TTC549 (cell line): Measurements from ENCODE around the gene RTRAF.

Experiments used
- FAIRE-seq: peaks from 2 replicates; lab custom pipeline; 2012; peaks lifted over from hg19 to GRCh38; lab: Jason Lieb, UNC

RTRAF gene

DNA sequence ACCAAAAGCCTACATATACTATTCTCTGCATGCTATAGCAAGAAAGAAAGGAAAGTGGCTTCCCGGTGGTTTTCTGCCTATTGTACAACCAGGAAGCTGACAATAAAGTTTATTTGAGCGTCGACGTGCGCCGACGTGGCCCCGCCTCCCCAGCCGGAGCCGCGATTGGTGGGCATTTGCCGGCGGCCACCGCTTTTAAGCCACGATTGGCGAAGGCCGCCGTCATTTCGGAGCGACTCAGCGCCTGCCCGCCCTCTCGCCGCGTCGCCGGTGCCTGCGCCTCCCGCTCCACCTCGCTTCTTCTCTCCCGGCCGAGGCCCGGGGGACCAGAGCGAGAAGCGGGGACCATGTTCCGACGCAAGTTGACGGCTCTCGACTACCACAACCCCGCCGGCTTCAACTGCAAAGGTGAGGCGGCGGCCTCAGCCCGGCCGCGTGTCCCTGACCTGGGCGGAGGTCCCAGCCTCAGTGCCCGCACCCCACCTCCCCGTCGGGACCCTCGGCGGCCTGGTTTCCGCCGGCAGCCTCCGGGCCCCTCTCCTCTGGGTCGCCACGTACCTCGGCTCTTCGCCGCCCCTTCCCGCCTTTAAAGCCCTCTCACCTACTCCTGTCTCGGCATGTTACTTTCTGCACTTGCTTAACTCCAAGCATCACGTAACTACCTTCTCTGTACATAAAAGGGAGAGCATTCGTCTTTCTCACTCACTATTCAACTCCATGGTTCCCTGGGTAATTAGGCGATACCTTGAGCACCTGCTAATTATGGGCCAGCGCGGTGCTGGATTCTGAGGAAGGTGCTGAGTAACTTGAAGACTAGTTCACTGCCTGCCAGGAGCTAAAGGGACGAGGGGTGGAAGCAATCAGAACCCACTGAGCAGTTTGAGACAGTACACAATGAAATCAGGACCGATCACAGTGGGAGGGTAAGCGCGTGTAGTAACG lies at the start of gene RTRAF:
Gene RTRAF, plus strand, starts transcription at position 254 of the 942 bp plus-strand sequence. Its CDS starts 94 bp downstream, at position 348.
- FAIRE-seq = peak; percentile 75

DNA sequence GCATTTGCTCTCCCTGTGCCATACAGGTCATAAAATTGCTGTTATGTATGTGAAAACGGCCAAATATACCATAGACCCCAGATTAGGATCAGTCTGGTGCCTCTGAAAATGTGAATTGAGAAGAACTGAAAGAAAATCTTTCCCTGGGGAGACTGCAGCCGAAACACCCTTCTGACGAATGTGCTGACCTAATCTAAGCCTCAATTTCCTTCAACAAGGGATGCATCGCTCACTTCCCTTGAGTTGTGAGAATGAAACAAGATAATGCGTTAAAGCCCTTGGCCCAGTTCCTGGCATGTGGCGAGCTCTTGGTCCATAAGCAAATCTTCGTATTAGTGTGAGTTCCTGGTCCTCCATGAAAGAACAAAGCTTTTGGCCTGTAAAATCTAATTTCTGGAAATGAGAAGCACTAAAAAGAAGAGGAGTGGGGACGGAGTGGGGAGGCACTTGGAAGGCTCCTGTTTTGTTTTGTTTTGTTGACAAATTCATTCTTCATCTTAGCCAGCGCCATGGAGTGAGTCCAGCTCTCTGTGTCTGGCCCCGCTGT lies 49.5 kb upstream of the RTRAF start:
- no peak for FAIRE-seq

DNA sequence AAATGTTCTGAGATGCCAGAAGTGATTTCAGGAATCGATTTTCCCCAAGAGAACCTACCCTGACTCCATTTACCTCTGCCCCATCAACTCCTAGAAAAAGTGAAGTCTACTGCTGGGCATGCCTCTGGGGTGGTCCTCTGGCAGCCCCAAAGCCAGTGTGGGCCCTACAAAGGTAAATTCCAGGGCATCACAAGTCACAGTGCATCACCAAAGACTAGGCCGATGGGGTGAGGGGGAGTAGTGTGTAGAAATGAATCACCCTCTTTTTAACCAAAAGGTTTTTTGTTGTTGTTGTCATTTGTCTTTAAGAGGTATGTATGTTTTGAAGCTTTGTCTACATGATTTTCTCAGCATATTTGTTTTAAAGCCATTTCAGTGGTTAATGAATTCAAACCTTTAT lies 46.4 kb upstream of the RTRAF start:
- FAIRE-seq = no peak

DNA sequence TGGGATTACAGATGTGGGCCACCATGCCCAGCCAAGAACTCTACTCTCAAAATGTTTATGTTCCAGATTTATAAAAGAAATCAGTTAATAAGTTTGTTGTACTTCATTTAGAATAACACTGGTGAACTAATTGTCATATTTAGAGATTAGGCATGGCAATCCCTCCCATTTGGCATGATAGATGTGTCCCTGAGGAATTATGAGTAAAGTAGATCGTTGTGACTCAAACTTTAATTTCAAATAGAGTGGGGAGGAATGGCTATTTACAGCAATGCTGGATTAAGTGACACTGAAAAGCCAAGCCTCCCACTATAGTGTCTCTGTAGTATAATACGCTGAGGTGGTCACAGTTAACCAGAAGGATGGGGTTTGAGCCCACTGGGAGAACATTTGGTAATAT lies 39.3 kb upstream of the RTRAF start:
- FAIRE-seq = no peak

DNA sequence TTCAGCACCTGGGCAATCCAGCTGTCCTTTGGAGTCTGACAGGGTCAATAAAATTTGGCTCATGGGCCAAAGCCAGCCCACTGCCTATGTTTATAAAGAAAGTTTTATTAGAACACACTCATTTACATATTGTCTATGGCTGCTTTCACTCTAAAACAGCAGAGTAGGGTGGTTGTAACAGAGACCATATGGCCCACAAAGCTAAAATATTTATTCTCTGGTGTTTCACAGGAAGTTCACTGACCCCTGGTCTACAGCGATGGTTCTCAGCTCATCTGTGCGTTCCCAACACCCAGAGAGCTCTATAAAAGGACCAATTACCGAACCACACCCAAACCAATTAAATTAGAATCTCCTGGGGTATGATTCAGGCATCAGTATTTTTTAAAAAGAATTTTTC lies 37.7 kb upstream of the RTRAF start:
- no peak for FAIRE-seq

DNA sequence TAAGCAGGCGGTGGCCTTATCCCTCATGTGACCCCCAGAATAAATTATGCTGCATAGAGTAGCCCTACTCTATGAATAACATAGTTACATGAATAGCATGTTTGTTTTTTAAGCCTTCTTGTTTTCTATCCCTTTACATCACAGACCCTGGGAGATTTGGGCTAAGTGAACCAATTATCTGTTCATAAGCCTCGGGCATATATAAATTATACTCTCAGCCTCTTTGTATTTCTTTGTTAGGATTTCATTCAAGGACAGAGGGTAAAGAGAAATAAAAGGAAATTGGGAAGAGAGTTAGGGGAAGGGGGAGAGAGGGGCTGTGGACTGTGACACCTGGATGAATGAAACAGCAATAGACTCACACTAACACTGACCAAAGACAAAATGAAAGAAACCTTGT lies 35.3 kb upstream of the RTRAF start:
- FAIRE-seq = no peak

DNA sequence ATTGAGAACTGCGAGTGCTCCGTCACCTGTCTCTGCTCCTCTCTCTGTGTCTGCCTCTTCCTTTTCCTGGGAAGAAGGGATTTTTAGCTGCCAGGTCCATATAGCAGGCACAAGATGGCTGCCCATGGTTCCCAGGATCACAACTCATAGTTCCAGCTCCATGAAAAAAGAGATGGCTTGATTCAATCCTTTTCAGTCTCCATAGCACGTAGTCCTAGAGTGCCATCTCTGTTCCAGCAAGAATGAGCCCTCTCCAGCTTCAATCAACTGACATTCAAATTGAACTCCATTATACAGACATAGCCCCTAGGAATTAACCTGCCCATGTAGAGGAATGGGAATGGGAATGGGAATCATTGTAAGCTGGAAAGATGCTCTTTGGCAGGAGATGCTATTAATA lies 34.7 kb upstream of the RTRAF start:
- no peak for FAIRE-seq

DNA sequence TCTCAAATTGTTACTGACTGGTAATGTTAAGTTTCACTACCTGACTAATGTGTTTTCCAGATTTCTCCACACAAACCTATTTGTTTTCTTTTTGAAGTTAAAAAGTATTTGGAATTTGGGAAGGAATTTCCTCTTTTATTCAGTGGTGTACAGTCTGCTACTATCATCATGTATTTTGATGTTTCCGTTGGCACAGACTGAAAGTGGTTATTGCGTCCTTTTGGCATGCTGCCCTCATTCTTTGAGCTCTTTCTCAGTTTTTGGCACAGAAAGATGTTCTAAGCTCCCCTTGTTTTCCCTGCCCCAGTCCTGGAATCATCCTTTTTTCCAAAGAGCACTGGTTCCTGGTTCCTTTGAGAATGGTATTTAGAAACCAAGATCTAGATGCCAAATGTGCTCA lies 31.4 kb upstream of the RTRAF start:
- FAIRE-seq = no peak

DNA sequence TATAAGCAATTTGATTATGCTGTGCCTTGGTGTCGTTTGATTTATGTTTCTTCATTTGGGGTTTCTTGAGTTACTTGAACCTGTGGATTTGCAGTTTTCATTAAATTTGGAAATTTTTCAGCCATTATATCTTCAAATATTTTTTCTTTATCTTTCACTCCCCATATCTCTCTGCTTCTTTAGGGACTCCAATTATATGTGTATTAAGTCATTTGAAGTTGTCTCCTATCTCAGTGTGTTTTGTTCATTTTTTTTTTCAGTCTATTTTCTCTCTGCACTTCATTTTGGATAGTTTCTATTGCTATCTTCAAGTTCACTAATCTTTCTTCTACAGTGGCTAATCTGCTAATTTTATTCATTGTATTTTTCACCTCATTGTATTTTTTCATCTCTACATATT lies 29.4 kb upstream of the RTRAF start:
- FAIRE-seq = no peak

DNA sequence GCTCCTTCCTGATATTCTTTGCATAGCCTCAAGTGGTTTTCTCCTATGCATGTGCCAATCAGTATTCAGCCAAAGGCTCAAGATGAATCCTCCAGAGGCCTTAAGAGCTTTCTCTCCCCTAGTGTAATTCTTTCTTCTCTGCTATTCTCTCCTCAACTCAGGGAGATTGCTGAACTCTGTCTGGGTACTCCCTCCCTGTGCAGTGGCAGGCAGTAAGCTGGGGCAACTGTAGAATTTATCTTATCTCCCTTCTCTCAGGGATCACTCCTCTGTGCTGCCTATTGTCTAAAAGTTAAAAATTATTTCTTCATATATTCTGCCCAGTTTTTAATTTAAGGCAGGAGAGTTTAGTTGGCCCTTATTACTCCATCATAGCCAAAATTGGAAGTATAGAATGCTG lies 28.5 kb upstream of the RTRAF start:
- FAIRE-seq = no peak

DNA sequence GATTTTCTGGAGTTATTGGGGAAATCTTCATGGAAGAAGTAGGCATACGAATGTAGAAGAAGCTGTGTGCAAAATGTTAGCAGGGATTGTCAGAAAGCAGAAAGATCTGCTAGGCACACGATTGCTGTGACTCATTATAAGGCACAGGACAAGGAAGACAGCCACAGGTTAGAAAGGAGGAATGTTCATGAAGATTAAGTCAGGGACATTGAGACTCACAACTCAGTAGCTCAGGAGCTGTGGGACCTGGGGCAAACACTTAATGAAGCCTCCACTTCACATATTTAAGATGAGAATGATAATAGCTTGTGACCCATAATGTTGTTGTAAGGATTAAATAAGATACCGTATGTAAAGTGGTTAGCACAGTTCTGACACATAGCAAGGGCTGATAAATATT lies 26.6 kb upstream of the RTRAF start:
- no peak for FAIRE-seq

DNA sequence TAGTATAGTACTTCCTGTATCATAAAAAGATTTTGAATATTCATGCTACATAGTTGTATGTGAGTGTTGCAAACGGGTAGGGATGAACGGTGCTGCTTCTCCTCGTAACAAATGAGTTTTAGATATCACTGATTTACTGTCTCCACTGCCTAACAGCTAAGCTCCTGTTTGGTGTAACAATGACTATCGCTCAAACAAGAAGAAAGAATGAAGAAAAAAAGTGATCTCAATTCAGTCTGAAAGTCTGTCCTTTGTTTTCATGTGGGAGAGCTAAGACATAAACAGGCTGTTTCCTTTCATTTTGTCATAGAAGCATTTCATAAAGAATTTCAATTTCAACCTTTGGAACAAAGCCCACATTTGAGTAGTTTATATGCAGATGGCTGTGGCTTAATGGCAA lies 26.1 kb upstream of the RTRAF start:
- no peak for FAIRE-seq

DNA sequence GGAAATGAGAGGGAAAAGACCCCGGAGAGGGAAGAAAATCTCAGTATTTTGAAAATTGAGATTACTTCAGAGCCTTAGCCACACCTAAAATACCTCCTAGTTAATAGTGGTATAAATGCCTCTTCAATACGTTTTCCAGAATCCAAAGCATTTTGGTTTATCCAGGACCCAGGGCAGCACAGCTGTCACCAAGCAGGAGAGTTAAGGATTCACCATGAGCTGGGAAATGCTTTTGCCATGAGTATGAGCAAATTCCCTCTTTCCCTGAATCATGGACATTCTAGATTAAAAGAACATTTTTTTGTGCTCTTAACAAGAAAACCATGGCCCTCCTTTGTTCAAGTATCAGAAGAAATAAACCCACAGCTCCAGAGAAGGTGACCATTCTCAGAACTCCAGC lies 21.8 kb upstream of the RTRAF start:
- no peak for FAIRE-seq

DNA sequence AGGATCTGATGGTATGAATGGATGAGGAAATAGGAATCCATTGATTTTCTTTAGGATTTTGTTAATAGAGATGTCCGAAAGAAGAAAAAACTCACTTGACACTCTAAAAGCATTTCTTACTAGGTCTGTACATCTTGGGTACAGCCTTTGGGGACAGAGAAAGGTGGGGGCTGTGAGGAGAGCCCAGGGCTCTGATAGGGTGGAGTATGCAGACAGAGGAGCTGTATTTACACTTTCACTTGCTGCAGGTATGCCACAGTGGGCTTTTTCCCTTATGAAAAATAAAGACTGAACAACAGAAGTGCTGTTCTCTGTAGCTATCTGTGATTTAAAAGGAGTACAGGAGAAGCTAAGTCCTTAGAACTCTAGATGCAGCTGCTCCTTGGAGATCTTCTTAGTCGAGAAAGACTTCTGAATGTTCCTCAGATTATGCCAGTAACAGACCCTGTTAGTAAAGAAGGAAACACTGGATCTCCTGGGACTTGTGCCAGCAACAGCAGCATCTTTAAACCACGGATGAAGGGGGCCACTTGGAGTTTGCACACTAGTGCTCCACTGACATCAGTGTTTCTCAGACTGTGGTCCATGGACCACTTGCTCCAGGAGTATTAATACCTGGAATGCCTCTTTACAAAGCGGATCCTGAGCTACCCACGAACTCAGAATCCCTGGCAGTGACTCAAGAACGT lies 19.4 kb upstream of the RTRAF start:
- no peak for FAIRE-seq

DNA sequence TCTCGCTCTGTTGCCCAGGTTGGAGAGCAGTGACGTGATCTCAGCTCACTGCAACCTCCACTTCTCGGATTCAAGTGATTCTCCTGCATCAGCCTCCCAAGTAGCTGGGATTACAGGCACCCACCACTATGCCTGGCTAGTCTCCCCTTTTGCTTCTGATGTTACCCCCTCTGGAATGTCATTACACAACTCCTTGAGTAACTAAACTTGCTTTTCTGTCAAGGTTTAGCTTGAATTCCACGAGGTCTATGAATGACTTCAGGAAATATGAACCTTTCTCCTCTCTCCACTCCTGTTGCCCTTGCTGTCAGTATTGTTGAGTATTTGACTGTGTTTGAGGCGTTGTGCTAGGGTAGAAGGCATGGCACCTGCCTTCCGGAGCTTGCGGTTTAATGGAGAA lies 16.8 kb upstream of the RTRAF start:
- no peak for FAIRE-seq

DNA sequence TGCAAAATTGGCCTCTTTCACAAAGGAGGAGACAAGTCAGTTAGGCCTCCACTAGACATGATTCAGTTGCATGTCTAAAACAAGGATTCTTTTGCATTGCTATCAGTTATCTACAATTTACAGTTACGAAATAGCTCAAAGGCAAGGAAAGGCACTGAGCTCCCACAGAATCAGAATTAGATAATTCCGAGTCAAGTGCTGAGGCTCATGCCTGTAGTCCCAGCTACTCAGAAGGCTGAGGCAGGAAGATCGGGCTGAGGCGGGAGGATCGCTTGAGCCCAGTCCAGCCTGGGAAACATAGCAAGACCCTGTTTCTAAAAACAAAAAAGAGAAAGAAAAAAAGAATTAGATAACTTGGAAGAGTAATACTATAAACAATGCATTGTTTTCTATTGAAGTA lies 12.3 kb upstream of the RTRAF start:
- no peak for FAIRE-seq

DNA sequence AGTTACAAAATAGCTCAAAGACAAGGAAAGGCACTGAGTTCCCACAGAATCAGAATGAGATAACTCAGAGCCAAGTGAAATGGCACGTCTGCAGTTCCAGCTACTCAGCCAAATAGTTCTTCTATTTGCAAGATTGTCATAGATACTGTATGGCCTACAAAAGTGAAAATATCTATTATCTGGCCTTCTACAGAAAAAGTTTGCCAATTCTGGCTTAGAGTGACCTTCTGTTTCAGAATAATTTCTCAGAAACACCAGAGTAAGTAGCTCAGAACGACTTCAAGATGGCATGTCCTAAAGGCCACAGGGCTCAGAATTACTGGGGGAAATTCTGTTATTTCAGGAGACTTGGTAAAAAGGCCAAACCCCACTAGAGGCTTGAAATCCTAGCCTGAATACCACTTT lies 10.7 kb upstream of the RTRAF start:
- no peak for FAIRE-seq

DNA sequence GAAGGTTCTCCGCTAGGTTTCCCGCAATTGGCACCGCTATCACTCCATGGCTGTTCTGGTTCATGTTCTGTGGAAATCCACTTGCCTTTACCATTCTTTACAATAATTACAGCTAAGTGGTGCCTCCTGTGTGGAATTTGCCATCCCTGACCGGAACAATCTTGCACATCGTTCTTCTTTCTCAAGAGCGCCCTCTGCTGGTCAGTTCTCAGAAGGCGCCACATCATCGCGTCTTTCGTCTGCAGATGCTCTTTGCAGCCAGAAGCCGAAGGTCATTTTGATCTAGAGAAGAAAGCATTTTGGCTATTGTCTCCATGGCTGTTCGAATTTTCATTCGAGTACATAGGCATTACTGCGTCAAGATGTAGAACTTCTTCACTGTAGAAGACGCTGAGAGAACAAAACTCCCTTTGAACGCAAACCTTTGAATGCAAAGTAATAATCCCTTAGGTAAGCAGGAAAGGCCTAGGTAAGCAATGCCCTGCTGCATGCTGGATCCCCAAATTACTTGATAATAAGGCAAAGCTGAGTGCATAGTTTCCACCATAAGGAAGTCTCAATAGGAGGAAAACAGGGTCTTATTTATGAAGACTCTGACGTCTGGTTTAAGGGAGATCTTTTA lies 10.1 kb upstream of the RTRAF start:
- peak; percentile 78 for FAIRE-seq

DNA sequence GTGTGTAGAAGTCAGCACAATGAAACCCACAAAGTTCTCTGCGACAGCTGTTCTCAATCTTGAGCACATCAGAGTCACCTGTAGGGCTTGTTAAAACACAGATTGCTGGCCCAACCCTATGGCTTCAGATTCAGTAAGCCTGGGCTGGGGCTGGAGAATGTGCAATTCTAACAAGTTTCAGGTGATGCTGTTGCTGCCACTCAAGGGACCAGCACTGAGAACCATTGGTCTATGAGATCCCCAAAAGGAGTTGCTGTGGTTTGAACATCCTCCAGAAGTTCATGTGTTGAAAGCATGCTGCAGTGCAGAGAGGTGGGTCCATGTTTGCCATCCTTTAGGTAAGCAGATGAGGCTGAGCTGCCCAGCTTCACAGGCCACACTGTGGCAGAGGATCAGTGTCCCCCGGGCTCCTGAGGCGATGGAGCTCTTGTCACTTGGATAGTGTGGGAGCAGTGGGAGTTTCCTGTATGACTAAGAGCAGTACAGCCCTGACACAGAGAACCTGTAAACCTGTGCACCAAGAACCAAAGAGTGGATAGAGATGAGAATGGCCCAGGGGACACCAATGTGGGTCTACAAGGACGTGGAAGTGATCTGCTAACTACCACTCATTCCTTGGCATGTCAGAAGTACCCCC lies 8.0 kb upstream of the RTRAF start:
- FAIRE-seq = no peak

DNA sequence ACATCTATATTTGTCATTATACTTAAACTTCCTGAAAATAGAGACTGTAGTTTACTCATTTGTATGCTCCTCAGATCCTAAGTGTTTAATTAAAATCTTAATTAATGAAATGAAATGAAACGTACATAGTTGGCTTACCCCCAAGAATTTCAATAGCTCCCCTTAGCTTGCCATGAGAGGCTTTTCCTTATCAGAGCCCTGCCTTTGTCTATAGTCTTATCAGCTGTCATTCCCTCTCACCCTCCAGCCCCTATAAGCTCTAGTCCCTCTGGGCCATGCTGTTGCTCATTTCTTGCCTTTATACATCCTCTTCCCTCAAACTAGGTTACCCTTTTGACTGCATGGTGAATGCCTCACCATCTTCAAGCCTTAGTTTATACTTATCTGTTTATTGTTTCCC lies 1.1 kb upstream of the RTRAF start:
- no peak for FAIRE-seq

DNA sequence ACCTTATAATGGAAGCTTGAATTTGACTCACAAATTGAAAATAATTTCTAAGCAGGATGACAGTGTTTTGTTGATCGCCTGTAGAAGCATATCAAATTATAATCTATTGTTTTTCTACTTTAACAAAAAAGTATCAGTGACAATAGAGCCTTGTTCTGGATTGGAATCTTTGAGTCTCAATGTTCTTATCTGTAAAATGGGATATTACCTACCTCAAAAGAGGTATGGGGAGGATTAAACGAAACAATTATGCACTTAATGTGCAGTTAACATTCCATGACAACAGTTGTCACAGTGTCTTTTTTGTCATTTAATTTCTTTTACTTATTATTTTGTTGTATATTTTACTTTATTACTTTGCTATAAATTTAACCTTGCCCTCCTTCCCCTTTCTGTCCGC lies 1.1 kb downstream of the RTRAF start:
- no peak for FAIRE-seq

DNA sequence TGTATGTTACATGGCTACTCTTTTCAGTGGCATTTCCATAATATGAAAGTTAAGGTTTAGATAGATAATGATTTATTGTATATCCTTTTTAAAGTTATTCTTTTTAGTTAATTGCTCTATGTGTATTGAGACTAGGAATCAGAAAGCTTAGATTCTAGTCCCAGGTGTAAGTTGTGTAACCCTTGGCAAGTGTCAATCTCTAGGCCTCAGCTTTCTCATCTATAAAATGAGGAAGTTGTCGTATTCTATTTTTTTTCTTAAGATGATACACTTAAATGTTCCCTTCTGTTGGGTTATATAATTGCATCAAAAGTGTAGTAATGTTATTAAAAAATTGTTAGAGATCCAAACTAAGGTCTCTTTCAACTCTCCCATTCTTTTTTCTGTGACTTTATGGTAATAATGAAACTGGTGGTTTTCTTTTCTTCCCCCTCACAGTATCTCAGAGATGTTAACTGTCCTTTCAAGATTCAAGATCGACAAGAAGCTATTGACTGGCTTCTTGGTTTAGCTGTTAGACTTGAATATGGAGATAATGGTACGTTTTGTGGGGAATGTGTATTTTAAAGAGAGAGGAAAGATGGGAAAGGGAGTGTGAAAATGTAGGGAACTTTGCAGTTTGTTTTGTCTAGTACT lies 4.1 kb downstream of the RTRAF start:
- FAIRE-seq = no peak
